Mammary microvascular endothelial cell (primary cell): ENCODE measurements around the gene GOSR2. TPM values are rescaled to one million over a fixed set of nuclear protein-coding genes. Genes with fewer than 3 reads are reported as not detected.

Experiments
- total RNA-seq: library from RNA; depleted of rRNA; stranded (reverse); fragments of >200 nt; gene quantifications from 2 replicates; pipeline ENCODE4 v1.2.3, GENCODE V29; 2015

GOSR2 gene
- 32.3 and 33.4 TPM in 2 replicates for total RNA-seq

GRCh38 chr17:46922804-46923635 lies at the start of gene GOSR2:
Gene GOSR2, plus strand, starts transcription at chr17:46923160. Its CDS starts 33 bp downstream, at chr17:46923193.

DNA sequence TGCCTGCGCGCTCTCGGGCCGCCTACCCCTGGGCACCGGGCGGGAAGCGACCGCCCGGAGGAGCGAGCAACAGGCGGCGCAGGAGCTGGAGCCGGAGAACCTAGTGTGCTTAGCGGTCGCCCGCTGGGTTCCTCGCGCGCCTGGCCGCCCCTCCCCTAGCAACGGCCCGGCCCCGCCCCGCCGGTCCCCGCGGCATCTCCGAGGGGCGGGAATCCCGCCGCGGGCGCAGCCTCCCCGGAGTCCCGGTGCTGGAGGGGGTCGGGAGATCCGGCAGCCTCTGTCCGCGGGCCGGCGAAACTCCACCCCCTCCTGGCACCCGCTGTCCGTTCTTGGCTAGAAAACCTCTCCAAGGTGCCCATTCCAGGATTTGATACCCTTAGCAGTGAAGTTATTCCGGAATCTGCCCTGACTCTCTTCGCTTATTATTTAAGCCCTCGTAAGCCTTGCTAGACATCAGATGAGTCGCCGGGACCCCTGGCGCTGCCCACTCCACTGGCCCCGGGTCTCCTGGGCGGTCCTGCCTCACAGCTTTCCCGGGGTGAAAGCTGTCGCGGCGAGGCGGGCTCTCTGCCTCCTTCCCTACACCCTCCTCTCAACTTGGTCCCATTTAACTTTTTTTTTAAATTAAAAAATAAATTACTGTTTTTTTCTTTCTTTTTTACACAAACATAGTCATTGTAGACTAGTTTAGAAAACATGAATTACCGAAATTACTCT lies 56.3 kb downstream of the GOSR2 start, which contains the start of gene RPRML:
Gene RPRML (minus strand): TSS at position 107 of the 717 bp plus-strand sequence. CDS start 246 bp downstream, outside the sequence.

Other genes starting within 250 kb of the GOSR2 start
- 0.59 and 0.87 TPM in 2 replicates for gene WNT3, start 104.5 kb upstream of the GOSR2 start, total RNA-seq
- not detected in 2 replicates for gene WNT9B, start 71.6 kb upstream of the GOSR2 start, total RNA-seq
- gene RPRML, start 56.1 kb downstream of the GOSR2 start, total RNA-seq: not detected in 2 replicates